Muscle layer of colon (tissue), 2 donors: Measurements from ENCODE around the gene ADH6.
"Not testable (repeated sequence)": the region's sequence is repeated elsewhere in the genome, so short reads cannot be mapped to it uniquely, and the experiment has no call there.

Source experiments
- H3K27ac ChIP-seq: one replicate; pipeline ENCODE4 v1.7.0; 2013; ENCODE audit warnings: low read depth, mild to moderate bottlenecking, low read length, moderate library complexity
- H3K27me3 ChIP-seq, 2 donors: one replicate each; pipeline ENCODE4 v1.7.0; 2013; ENCODE audit warnings: low read length in 2 of 2, mild to moderate bottlenecking in 2 of 2; ENCODE audit not compliant: insufficient read depth in 2 of 2, control insufficient read depth in 1 of 2
- H3K36me3 ChIP-seq: one replicate; pipeline ENCODE4 v1.7.0; 2013; ENCODE audit warnings: mild to moderate bottlenecking, low read length; ENCODE audit not compliant: insufficient read depth
- H3K4me1 ChIP-seq: one replicate; pipeline ENCODE4 v1.7.0; 2013; ENCODE audit warnings: mild to moderate bottlenecking, low read length; ENCODE audit not compliant: insufficient read depth
- H3K4me3 ChIP-seq, 2 donors: one replicate each; pipeline ENCODE4 v1.7.0; 2013; ENCODE audit warnings: low read length in 2 of 2, low read depth in 1 of 2, mild to moderate bottlenecking in 1 of 2, moderate library complexity in 1 of 2
- H3K9ac ChIP-seq: one replicate; pipeline ENCODE4 v1.7.0; 2013; ENCODE audit warnings: low read length
- H3K9me3 ChIP-seq: one replicate; pipeline ENCODE4 v1.7.0; 2013; ENCODE audit warnings: mild to moderate bottlenecking, low read length
- donor health status: abdominal sarcoma.
- donor health status: Adenocarcinoma of cecum.

ADH6 gene

DNA sequence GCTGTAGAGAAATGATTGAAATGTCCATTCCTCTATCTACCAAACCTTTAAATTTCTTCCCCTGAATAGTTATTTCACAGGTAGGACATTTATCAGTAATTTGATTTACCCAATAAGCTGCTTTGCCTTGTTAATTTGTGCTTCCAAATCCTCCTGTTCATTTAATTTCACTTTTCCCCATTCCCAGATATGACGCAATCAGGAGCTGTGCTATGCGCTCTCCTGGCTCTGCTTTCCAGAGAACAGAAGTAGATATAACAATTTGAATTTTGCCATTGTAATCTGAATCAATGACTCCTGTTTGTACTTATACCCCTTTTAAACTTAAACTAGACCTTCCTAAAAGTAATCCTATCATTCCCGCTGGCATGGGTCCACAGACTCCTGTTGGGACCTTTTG, 29.1 kb downstream of the ADH6 start:
- not testable (repeated sequence) for H3K27ac ChIP-seq, H3K4me1 ChIP-seq, H3K9me3 ChIP-seq, H3K36me3 ChIP-seq, H3K27me3 ChIP-seq, H3K9ac ChIP-seq, H3K4me3 ChIP-seq

DNA sequence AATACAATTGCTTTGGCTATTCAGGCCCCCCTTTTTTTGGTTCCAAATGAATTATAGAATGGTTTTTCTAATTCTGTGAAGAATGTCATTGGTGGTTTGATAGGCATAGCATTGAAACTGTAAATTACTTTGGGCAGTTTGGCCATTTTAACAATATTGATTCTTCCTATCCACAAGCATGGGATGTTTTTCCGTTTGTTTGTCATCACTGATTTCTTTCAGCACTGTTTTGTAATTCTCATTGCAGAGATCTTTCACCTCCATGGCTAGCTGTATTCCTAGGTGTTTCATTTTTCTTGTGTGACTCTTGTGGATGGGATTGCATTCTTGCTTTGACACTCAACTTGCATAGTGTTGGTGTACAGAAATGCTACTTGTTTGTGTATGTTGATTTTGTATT, 33.0 kb downstream of the ADH6 start:
- Histone ChIP-seq H3K4me3 (no peak overlapping the region), H3K4me1 (no peaks in the 10 kb centered on the region), H3K9ac (no peak overlapping the region), H3K9me3 (no peaks in the 10 kb centered on the region), H3K27ac (no peak overlapping the region), H3K27me3 (no peaks in the 10 kb centered on the region), H3K36me3 (no peaks in the 10 kb centered on the region)

- no peaks in the 10 kb centered on the region for H3K9me3 ChIP-seq
- no peaks in the 10 kb centered on the region for H3K27me3 ChIP-seq
Observed at GRCh38 chr4:99185581-99185980, 33.5 kb downstream of the ADH6 start.

GRCh38 chr4:99180382-99181070, 38.5 kb downstream of the ADH6 start:
- peaks cover 15% of the 10 kb centered on the region for H3K4me1 ChIP-seq
- no peak overlapping the region for H3K9ac ChIP-seq
- no peak overlapping the region for H3K4me3 ChIP-seq
- no peaks in the 10 kb centered on the region for H3K9me3 ChIP-seq
- H3K36me3 ChIP-seq, result no peaks in the 10 kb centered on the region
- H3K27me3 ChIP-seq, result no peaks in the 10 kb centered on the region
- no peak overlapping the region for H3K27ac ChIP-seq

More at GRCh38 chr4:99185581-99185980, 33.5 kb downstream of the ADH6 start:
- H3K36me3 ChIP-seq, result no peaks in the 10 kb centered on the region
- H3K27ac ChIP-seq, result no peak overlapping the region
- no peak overlapping the region for H3K4me3 ChIP-seq
- peaks cover 2% of the 10 kb centered on the region for H3K4me1 ChIP-seq
- no peak overlapping the region for H3K9ac ChIP-seq

DNA sequence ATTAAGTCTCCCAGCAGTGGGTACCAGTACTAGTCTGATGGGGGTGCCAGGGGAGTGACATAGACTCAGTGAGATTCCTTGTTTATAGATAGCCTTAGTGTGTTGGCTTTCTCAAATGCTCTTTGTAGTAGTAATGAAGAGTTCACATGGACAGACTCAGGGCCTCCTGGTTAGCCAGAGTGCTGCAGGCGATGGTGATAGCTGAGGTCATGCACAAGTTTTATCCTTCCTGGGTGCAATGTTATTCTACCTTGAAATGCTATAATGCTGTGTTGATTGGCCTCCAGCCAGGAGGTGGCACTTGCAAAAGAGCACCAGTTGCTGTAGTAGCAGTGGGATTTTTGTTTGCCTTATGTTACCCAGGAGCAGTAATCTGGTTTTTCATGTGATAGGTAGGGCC, 39.4 kb downstream of the ADH6 start:
- no peaks in the 10 kb centered on the region for H3K9me3 ChIP-seq
- no peaks in the 10 kb centered on the region for H3K27me3 ChIP-seq
- no peak overlapping the region for H3K9ac ChIP-seq
- no peaks in the 10 kb centered on the region for H3K36me3 ChIP-seq
- H3K4me1 ChIP-seq, result peaks cover 15% of the 10 kb centered on the region
- H3K4me3 ChIP-seq, result no peak overlapping the region
- H3K27ac ChIP-seq, result no peak overlapping the region

DNA sequence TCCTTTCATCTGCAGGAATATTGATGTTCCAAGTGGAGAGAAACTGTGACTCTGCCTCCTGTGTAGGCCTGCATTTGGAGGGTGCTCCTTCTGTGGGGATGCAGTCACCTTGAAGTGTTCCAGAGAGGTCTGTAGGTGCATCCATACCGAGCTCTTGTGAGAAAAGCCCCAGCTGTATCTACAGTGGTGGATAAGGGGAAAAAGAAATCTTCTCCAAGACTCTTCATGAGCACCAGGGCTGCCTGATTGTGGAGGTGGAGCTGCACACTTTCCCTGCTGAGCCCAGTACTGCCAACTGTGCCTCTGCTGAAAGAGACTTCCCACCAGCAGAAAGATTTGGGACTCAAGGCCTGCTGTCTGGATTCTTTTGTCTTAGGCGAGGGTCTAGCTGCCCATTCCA, 39.9 kb downstream of the ADH6 start:
- no peak overlapping the region for H3K4me3 ChIP-seq

GRCh38 chr4:99166544-99166943, 52.5 kb downstream of the ADH6 start:
- Histone ChIP-seq H3K9me3 (no peaks in the 10 kb centered on the region), H3K27me3 (no peaks in the 10 kb centered on the region), H3K4me1 (no peaks in the 10 kb centered on the region), H3K27ac (no peak overlapping the region), H3K9ac (no peak overlapping the region), H3K36me3 (no peaks in the 10 kb centered on the region), H3K4me3 (no peak overlapping the region)

More for the DNA sequence above, 39.9 kb downstream of the ADH6 start:
- Histone ChIP-seq H3K9ac (no peak overlapping the region), H3K27me3 (no peaks in the 10 kb centered on the region), H3K36me3 (no peaks in the 10 kb centered on the region), H3K27ac (no peak overlapping the region), H3K4me1 (peaks cover 15% of the 10 kb centered on the region), H3K9me3 (no peaks in the 10 kb centered on the region)

GRCh38 chr4:99165978-99166377, 53.1 kb downstream of the ADH6 start:
- no peak overlapping the region for H3K4me3 ChIP-seq
- no peaks in the 10 kb centered on the region for H3K9me3 ChIP-seq
- no peak overlapping the region for H3K9ac ChIP-seq
- no peaks in the 10 kb centered on the region for H3K4me1 ChIP-seq
- no peaks in the 10 kb centered on the region for H3K27me3 ChIP-seq
- H3K36me3 ChIP-seq, result no peaks in the 10 kb centered on the region
- H3K27ac ChIP-seq, result no peak overlapping the region

- Histone ChIP-seq H3K9ac (no peak overlapping the region), H3K36me3 (no peaks in the 10 kb centered on the region), H3K4me1 (no peaks in the 10 kb centered on the region), H3K9me3 (no peaks in the 10 kb centered on the region), H3K4me3 (no peak overlapping the region), H3K27me3 (no peaks in the 10 kb centered on the region), H3K27ac (no peak overlapping the region)
Observed at GRCh38 chr4:99161373-99162099, 57.5 kb downstream of the ADH6 start.

DNA sequence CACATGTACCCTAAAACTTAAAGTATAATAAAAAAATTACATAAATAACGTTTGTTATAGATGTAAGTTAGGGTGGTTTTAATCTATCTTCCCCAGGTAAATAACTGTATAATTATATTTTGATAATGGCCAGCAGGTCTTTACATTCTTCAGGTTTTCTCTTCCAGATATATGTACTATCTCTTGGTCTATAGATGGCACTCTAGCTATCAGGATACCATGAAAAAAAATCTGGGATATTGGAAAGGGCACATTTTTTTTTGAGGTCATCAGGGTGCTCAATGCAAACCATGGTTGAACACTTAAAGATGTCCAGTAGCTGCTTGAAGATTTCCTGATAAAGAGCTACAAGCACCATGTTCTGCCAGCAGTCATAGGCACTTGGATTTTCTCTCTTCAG, 59.3 kb downstream of the ADH6 start:
- H3K36me3 ChIP-seq, result no peaks in the 10 kb centered on the region
- H3K27me3 ChIP-seq, result no peaks in the 10 kb centered on the region
- no peak overlapping the region for H3K9ac ChIP-seq
- H3K4me1 ChIP-seq, result no peaks in the 10 kb centered on the region
- H3K27ac ChIP-seq, result no peak overlapping the region
- H3K9me3 ChIP-seq, result no peaks in the 10 kb centered on the region
- no peak overlapping the region for H3K4me3 ChIP-seq

DNA sequence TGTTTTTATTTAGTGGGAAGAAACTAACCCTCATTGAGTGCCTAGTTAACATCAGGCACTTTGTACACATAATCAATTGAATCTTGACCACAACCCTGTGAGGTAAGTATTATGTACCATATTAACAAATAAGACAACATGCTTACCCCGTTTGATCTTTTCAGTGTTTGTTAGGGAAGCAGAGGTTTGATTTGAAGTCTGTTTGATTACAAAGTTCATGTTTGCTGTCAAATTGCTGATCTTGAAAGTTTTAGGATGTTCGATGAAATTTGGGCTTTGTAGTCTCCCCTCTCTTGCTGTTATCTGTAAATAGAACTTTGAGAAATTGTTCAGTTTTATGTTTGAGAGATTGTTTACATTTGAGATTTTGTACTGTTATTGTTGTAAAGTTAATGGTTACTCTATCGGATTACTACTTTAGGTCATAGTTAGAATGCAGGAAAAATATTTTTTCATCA, 61.5 kb downstream of the ADH6 start:
- Histone ChIP-seq H3K27me3 (no peaks in the 10 kb centered on the region), H3K4me1 (no peaks in the 10 kb centered on the region), H3K36me3 (no peaks in the 10 kb centered on the region), H3K9ac (no peak overlapping the region), H3K27ac (no peak overlapping the region), H3K4me3 (no peak overlapping the region), H3K9me3 (no peaks in the 10 kb centered on the region)

- no peaks in the 10 kb centered on the region for H3K4me1 ChIP-seq
- H3K27me3 ChIP-seq, result no peaks in the 10 kb centered on the region
- H3K9ac ChIP-seq, result no peak overlapping the region
- no peaks in the 10 kb centered on the region for H3K9me3 ChIP-seq
- H3K36me3 ChIP-seq, result no peaks in the 10 kb centered on the region
- H3K4me3 ChIP-seq, result no peak overlapping the region
- no peak overlapping the region for H3K27ac ChIP-seq
Observed at GRCh38 chr4:99156992-99157391, 62.1 kb downstream of the ADH6 start.
